ENCODE results near the gene NBPF3.

DNA sequence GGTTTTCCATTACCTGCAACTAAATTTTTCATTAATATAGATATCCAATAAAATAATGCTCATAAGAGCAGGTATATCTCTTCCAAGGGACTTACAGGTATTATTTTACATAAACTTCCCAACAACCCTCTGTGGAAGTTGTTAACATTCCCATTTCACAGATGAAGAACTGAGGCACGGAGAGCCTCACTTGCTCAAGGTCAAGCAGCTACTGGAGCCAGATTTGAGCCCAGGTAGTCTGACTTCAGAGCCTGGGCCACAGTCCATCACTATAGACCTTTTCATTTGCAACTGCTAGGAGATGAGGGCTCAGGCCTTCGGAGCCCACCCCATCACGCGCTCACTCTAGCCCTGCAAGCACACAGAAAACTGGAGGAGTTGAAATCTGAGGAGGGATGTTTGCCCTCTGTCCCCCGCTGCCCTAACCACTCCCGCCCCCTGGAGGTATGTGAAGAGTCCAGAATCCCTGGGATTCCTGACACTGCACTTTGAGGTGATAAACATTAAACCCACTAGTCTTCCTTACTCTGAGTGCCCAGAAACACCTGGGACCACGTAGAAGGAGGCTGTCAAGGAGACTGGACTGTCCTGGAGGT lies 57.6 kb downstream of the NBPF3 start:
- TF ChIP-seq POLR2AphosphoS5 (IDR thresholded peaks at IDR 0.05; ENCODE audit: low read depth, low read length): no peak
- TF ChIP-seq PAX5 (IDR thresholded peaks at IDR 0.05; ENCODE audit: insufficient read depth, low read length, severe bottlenecking): no peak
- TF ChIP-seq POLR2A (IDR thresholded peaks at IDR 0.05; ENCODE audit: low read depth, low read length): no peak
- no peak for TF ChIP-seq TAF1 (IDR thresholded peaks at IDR 0.05; ENCODE audit: low read depth, low read length)
- TF ChIP-seq SPI1 (IDR thresholded peaks at IDR 0.05; ENCODE audit: low read depth, low read length): no peak
- TF ChIP-seq POU2F2 (IDR thresholded peaks at IDR 0.05; ENCODE audit: low read depth, low read length): no peak
